ENCODE data around the gene SPAG6.

SPAG6 gene

GRCh38 chr10:22426653-22427052, 81.4 kb downstream of the SPAG6 start:
- H3K4me1 ChIP-seq (ENCODE audit: control insufficient read depth in 1 of 2, insufficient read depth in 2 of 2, low read length in 2 of 2) = peaks cover 17 to 24% of the 10 kb centered on the region in 2 donors
- no peaks in the 10 kb centered on the region for H3K36me3 ChIP-seq (ENCODE audit: control insufficient read depth in 1 of 2, insufficient read depth in 2 of 2, low read length in 2 of 2)
- no peaks in the 10 kb centered on the region for H3K9me3 ChIP-seq (ENCODE audit: control insufficient read depth in 1 of 2, low read length in 2 of 2)
- H3K27me3 ChIP-seq (ENCODE audit: control insufficient read depth in 1 of 2, insufficient read depth in 2 of 2, low read length in 2 of 2) = peaks cover 0 to 11% of the 10 kb centered on the region in 2 donors
- no peak overlapping the region for H3K9ac ChIP-seq (ENCODE audit: low read depth in 1 of 2, low read length in 2 of 2)
- no peak overlapping the region for H3K4me3 ChIP-seq (ENCODE audit: low read depth in 1 of 2, low read length in 2 of 2)
- H3K27ac ChIP-seq (ENCODE audit: low read depth, low read length) = no peak overlapping the region

- Histone ChIP-seq H3K9me3 (ENCODE audit: control insufficient read depth in 1 of 2, low read length in 2 of 2) (no peaks in the 10 kb centered on the region), H3K36me3 (ENCODE audit: control insufficient read depth in 1 of 2, insufficient read depth in 2 of 2, low read length in 2 of 2) (no peaks in the 10 kb centered on the region), H3K27ac (ENCODE audit: low read depth, low read length) (no peak overlapping the region), H3K4me1 (ENCODE audit: control insufficient read depth in 1 of 2, insufficient read depth in 2 of 2, low read length in 2 of 2) (peaks cover 17 to 24% of the 10 kb centered on the region in 2 donors), H3K4me3 (ENCODE audit: low read depth in 1 of 2, low read length in 2 of 2) (no peak overlapping the region), H3K9ac (ENCODE audit: low read depth in 1 of 2, low read length in 2 of 2) (no peak overlapping the region), H3K27me3 (ENCODE audit: control insufficient read depth in 1 of 2, insufficient read depth in 2 of 2, low read length in 2 of 2) (peaks cover 0 to 11% of the 10 kb centered on the region in 2 donors)
Observed at GRCh38 chr10:22427101-22427500, 81.8 kb downstream of the SPAG6 start.

- Histone ChIP-seq H3K4me3 (ENCODE audit: low read depth in 1 of 2, low read length in 2 of 2) (no peak overlapping the region), H3K9me3 (ENCODE audit: control insufficient read depth in 1 of 2, low read length in 2 of 2) (no peaks in the 10 kb centered on the region), H3K27me3 (ENCODE audit: control insufficient read depth in 1 of 2, insufficient read depth in 2 of 2, low read length in 2 of 2) (peaks cover 0 to 11% of the 10 kb centered on the region in 2 donors), H3K9ac (ENCODE audit: low read depth in 1 of 2, low read length in 2 of 2) (no peak overlapping the region), H3K4me1 (ENCODE audit: control insufficient read depth in 1 of 2, insufficient read depth in 2 of 2, low read length in 2 of 2) (peaks cover 17 to 24% of the 10 kb centered on the region in 2 donors), H3K27ac (ENCODE audit: low read depth, low read length) (no peak overlapping the region), H3K36me3 (ENCODE audit: control insufficient read depth in 1 of 2, insufficient read depth in 2 of 2, low read length in 2 of 2) (no peaks in the 10 kb centered on the region)
Observed at GRCh38 chr10:22427890-22428571, 82.7 kb downstream of the SPAG6 start.

GRCh38 chr10:22429146-22429545, 83.8 kb downstream of the SPAG6 start:
- Histone ChIP-seq H3K27me3 (ENCODE audit: control insufficient read depth in 1 of 2, insufficient read depth in 2 of 2, low read length in 2 of 2) (peaks cover 0 to 11% of the 10 kb centered on the region in 2 donors), H3K4me3 (ENCODE audit: low read depth in 1 of 2, low read length in 2 of 2) (no peak overlapping the region), H3K27ac (ENCODE audit: low read depth, low read length) (no peak overlapping the region), H3K9me3 (ENCODE audit: control insufficient read depth in 1 of 2, low read length in 2 of 2) (no peaks in the 10 kb centered on the region), H3K36me3 (ENCODE audit: control insufficient read depth in 1 of 2, insufficient read depth in 2 of 2, low read length in 2 of 2) (no peaks in the 10 kb centered on the region), H3K4me1 (ENCODE audit: control insufficient read depth in 1 of 2, insufficient read depth in 2 of 2, low read length in 2 of 2) (peaks cover 17 to 24% of the 10 kb centered on the region in 2 donors), H3K9ac (ENCODE audit: low read depth in 1 of 2, low read length in 2 of 2) (no peak overlapping the region)

GRCh38 chr10:22429981-22430421, 84.7 kb downstream of the SPAG6 start:
- H3K27ac ChIP-seq (ENCODE audit: low read depth, low read length) = no peak overlapping the region
- H3K9me3 ChIP-seq (ENCODE audit: control insufficient read depth in 1 of 2, low read length in 2 of 2) = no peaks in the 10 kb centered on the region
- no peak overlapping the region for H3K9ac ChIP-seq (ENCODE audit: low read depth in 1 of 2, low read length in 2 of 2)
- H3K27me3 ChIP-seq (ENCODE audit: control insufficient read depth in 1 of 2, insufficient read depth in 2 of 2, low read length in 2 of 2) = peaks cover 0 to 11% of the 10 kb centered on the region in 2 donors
- H3K36me3 ChIP-seq (ENCODE audit: control insufficient read depth in 1 of 2, insufficient read depth in 2 of 2, low read length in 2 of 2) = no peaks in the 10 kb centered on the region
- peaks cover 17 to 24% of the 10 kb centered on the region in 2 donors for H3K4me1 ChIP-seq (ENCODE audit: control insufficient read depth in 1 of 2, insufficient read depth in 2 of 2, low read length in 2 of 2)
- no peak overlapping the region for H3K4me3 ChIP-seq (ENCODE audit: low read depth in 1 of 2, low read length in 2 of 2)

GRCh38 chr10:22433875-22434274, 88.6 kb downstream of the SPAG6 start:
- H3K9me3 ChIP-seq (ENCODE audit: control insufficient read depth in 1 of 2, low read length in 2 of 2) = no peaks in the 10 kb centered on the region
- H3K36me3 ChIP-seq (ENCODE audit: control insufficient read depth in 1 of 2, insufficient read depth in 2 of 2, low read length in 2 of 2) = no peaks in the 10 kb centered on the region
- peaks cover 0 to 5% of the 10 kb centered on the region in 2 donors for H3K27me3 ChIP-seq (ENCODE audit: control insufficient read depth in 1 of 2, insufficient read depth in 2 of 2, low read length in 2 of 2)

GRCh38 chr10:22434521-22434920, 89.2 kb downstream of the SPAG6 start:
- Histone ChIP-seq H3K9ac (ENCODE audit: low read depth in 1 of 2, low read length in 2 of 2) (no peak overlapping the region), H3K4me3 (ENCODE audit: low read depth in 1 of 2, low read length in 2 of 2) (no peak overlapping the region), H3K27me3 (ENCODE audit: control insufficient read depth in 1 of 2, insufficient read depth in 2 of 2, low read length in 2 of 2) (peaks cover 0 to 5% of the 10 kb centered on the region in 2 donors), H3K9me3 (ENCODE audit: control insufficient read depth in 1 of 2, low read length in 2 of 2) (no peaks in the 10 kb centered on the region), H3K27ac (ENCODE audit: low read depth, low read length) (no peak overlapping the region), H3K36me3 (ENCODE audit: control insufficient read depth in 1 of 2, insufficient read depth in 2 of 2, low read length in 2 of 2) (no peaks in the 10 kb centered on the region), H3K4me1 (ENCODE audit: control insufficient read depth in 1 of 2, insufficient read depth in 2 of 2, low read length in 2 of 2) (peaks cover 20 to 21% of the 10 kb centered on the region in 2 donors)

More at GRCh38 chr10:22433875-22434274, 88.6 kb downstream of the SPAG6 start:
- no peak overlapping the region for H3K9ac ChIP-seq (ENCODE audit: low read depth in 1 of 2, low read length in 2 of 2)
- H3K4me1 ChIP-seq (ENCODE audit: control insufficient read depth in 1 of 2, insufficient read depth in 2 of 2, low read length in 2 of 2) = peaks cover 23 to 25% of the 10 kb centered on the region in 2 donors
- no peak overlapping the region for H3K27ac ChIP-seq (ENCODE audit: low read depth, low read length)
- no peak overlapping the region for H3K4me3 ChIP-seq (ENCODE audit: low read depth in 1 of 2, low read length in 2 of 2)

GRCh38 chr10:22435650-22436049, 90.4 kb downstream of the SPAG6 start:
- H3K27me3 ChIP-seq (ENCODE audit: control insufficient read depth in 1 of 2, insufficient read depth in 2 of 2, low read length in 2 of 2) = no peaks in the 10 kb centered on the region
- no peaks in the 10 kb centered on the region for H3K9me3 ChIP-seq (ENCODE audit: control insufficient read depth in 1 of 2, low read length in 2 of 2)
- no peak overlapping the region for H3K9ac ChIP-seq (ENCODE audit: low read depth in 1 of 2, low read length in 2 of 2)
- H3K4me3 ChIP-seq (ENCODE audit: low read depth in 1 of 2, low read length in 2 of 2) = no peak overlapping the region
- H3K36me3 ChIP-seq (ENCODE audit: control insufficient read depth in 1 of 2, insufficient read depth in 2 of 2, low read length in 2 of 2) = no peaks in the 10 kb centered on the region
- H3K4me1 ChIP-seq (ENCODE audit: control insufficient read depth in 1 of 2, insufficient read depth in 2 of 2, low read length in 2 of 2) = peaks cover 13% of the 10 kb centered on the region in 2 donors
- no peak overlapping the region for H3K27ac ChIP-seq (ENCODE audit: low read depth, low read length)

GRCh38 chr10:22436526-22436892, 91.2 kb downstream of the SPAG6 start:
- H3K4me1 ChIP-seq (ENCODE audit: control insufficient read depth in 1 of 2, insufficient read depth in 2 of 2, low read length in 2 of 2) = peaks cover 13% of the 10 kb centered on the region in 2 donors
- no peaks in the 10 kb centered on the region for H3K9me3 ChIP-seq (ENCODE audit: control insufficient read depth in 1 of 2, low read length in 2 of 2)
- H3K27ac ChIP-seq (ENCODE audit: low read depth, low read length) = peak overlapping the region; percentile 95
- peak overlapping the region; percentile 87 to 88 for H3K9ac ChIP-seq (ENCODE audit: low read depth in 1 of 2, low read length in 2 of 2)
- peak overlapping the region; percentile 79 to 93 for H3K4me3 ChIP-seq (ENCODE audit: low read depth in 1 of 2, low read length in 2 of 2)
- H3K36me3 ChIP-seq (ENCODE audit: control insufficient read depth in 1 of 2, insufficient read depth in 2 of 2, low read length in 2 of 2) = no peaks in the 10 kb centered on the region
- H3K27me3 ChIP-seq (ENCODE audit: control insufficient read depth in 1 of 2, insufficient read depth in 2 of 2, low read length in 2 of 2) = no peaks in the 10 kb centered on the region

GRCh38 chr10:22436893-22437619, 91.8 kb downstream of the SPAG6 start:
- Histone ChIP-seq H3K9me3 (ENCODE audit: control insufficient read depth in 1 of 2, low read length in 2 of 2) (no peaks in the 10 kb centered on the region), H3K27ac (ENCODE audit: low read depth, low read length) (peak overlapping the region; percentile 95), H3K36me3 (ENCODE audit: control insufficient read depth in 1 of 2, insufficient read depth in 2 of 2, low read length in 2 of 2) (no peaks in the 10 kb centered on the region), H3K4me1 (ENCODE audit: control insufficient read depth in 1 of 2, insufficient read depth in 2 of 2, low read length in 2 of 2) (peaks cover 13% of the 10 kb centered on the region in 2 donors), H3K4me3 (ENCODE audit: low read depth in 1 of 2, low read length in 2 of 2) (peak overlapping the region; percentile 79 to 93), H3K9ac (ENCODE audit: low read depth in 1 of 2, low read length in 2 of 2) (peak overlapping the region; percentile 87 to 88), H3K27me3 (ENCODE audit: control insufficient read depth in 1 of 2, insufficient read depth in 2 of 2, low read length in 2 of 2) (no peaks in the 10 kb centered on the region)

Data from duodenal mucosa (tissue), 2 donors.